ENCODE measurements around the gene FIGNL2.
A peak's percentile ranks its signal among the peaks of the same experiment; 100 is the strongest.

FIGNL2 gene

DNA sequence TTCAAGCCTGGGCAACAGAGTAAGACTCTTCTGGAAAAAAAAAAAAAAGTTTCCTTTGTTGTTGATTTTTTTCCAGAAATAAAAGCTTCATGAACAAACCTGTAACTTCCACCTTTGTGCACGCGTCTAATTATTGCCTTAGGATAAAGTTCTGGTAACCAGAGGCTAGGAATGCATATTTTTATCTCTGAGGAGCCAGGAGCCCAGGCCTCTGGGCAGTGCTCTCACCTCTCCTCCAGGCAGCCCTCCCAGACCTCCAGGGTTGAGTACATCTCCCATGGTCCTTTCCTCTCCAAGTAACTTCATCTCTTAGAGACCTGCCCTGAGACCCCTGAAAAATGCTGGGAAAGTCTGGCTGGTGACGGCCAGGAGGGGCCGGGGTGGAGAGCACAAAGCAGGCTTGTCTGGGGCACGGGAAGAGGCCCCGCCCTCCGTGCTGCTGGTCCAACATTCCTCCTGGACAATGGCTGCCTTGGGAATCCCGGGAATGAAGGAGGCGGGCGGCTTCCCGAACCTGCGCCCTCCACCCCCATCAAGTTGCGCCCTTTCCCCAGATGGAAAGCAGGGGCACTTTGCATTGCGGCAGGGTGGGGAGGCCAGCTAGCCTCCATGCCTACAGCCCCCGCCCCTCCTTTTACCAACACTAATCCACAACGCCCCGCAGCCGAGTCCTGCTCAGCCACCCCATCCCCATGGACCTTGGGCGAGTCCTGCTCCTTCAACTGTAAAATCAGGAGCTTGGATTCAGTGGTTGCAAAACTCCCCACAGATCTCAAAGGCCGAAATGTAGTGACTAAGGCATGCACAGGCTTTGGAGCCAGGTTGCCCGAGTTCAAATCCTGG is 7.3 kb upstream of the FIGNL2 start:
- peak; percentile 63 for DNase-seq (ENCODE audit: low spot score)

DNA sequence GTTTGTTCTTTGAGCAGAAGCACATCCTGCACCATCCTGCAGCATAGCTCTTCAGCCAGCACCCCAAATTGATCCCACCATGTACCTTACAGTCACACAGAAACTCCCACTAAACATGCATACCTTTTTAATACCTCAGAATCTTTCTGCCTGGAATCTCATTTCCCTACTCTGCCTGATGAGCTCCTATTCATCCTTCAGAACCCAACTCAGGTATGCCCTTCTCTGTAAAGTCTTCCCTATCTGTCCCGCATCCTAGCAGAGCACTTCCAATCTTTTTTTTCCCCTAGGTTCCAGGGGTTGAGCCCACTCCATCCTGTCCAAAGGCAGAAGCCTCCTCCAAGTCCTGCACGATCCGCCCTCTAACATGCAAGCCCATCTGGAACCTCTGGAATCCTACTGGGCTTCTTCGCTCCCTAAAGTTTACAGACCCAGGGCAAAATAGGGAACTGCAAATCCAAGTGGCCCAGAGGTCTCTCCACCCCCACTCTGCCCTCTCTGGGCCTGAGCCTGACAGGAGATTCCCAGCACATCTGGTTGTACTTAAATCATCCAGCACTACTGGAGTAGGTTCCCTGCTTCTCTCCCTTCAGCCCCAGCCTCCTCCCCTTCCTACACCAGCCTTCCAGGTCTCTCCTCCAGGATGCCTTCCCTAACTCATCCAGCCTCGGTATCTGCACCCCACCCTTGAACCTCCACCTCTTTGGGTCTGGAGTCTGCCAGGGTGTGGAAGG is 4.1 kb upstream of the FIGNL2 start:
- DNase-seq (ENCODE audit: low spot score): no peak

DNA sequence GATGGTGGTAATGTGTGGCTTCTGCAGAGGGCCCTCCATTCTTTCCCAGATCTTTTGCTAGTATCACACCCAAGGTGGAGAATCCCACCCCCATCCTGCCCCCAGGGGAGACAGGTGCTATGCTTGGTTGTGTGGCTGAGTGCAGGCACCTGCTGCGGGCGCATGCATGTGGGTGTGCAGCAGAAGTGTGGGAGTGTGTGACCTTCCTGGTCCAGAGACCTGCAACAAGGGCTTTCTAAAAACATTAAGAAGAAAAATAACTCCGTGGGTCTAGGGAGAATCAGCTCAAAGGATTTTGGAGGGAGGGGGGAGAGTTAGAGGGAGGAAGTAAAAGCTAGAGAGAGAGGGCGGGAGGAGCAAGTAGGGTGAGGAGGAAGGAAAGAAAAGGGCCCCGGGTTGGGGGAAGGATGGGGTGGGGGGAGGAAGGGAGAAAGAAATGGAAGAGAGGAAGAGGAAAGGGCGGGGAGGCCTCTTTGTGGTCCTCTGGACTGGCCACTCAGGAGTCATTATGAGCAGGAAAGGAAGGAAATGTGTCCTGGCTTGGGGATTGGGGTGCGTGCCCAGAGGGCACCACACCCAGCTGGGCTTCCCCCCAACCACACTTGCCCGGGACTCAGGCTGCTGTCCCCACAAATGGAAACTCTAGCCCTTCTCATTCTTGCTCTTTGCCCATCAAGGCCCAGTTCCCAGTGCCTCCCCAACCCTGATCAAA is 3.1 kb upstream of the FIGNL2 start:
- DNase-seq (ENCODE audit: low spot score): no peak

DNA sequence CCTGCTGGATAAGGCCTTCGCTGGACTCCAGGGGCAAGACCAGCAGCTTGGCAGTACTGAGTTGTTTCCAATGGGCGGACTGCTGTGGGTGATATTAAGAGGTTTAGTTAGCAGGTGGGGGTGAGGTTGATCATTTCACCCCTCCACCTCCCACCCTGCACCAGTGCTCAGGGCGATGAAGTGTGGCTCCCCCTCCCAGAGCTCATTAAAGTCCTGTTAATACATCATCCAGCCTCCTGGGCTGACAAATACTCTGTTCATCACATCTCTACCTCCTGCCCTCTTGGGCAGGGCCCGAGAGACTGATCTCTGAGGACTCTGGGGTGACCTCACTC is 2.4 kb upstream of the FIGNL2 start:
- DNase-seq (ENCODE audit: low spot score): no peak

DNA sequence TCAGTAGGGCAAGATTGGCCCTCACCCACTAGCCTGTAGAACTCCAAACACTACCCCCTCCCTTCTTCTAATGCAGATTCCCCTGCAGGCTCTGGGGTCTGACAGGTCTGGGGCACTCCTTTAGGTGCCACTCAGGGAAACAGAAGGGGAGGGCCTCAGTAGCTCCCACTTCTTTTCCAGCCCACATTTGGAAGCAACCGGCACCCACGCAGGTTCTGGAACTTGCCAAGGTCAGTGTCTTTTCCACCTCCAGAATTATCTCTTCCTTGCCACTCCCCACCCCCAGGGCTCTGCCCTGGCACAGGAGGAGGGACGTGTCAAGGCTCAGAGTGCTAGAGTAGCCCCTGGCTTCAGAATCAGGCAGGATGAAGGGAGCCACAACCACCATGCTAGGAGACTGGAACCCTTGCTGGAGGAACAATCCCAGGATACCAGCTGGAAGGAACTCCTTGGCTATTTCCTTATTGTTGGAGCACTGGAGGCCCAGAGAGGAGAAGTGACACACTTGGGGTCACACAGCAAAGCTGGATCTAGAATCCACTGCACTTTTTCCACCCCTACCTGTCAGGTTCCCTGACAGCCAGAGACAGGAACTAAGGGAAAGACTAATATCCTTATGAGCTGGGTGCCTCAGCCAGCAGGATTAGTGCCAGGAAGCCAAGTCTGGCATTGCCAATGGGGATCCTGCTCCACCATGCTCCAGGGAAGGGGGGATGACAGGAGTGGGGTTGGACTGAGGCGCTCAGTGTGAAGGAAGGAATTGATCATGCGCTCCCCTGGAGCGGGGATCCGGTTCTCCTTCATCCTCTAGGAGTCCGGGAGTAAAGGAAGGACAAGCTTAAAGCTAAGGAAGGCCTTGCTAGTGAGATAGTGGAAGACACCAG is 1.8 kb upstream of the FIGNL2 start:
- no peak for DNase-seq (ENCODE audit: low spot score)

DNA sequence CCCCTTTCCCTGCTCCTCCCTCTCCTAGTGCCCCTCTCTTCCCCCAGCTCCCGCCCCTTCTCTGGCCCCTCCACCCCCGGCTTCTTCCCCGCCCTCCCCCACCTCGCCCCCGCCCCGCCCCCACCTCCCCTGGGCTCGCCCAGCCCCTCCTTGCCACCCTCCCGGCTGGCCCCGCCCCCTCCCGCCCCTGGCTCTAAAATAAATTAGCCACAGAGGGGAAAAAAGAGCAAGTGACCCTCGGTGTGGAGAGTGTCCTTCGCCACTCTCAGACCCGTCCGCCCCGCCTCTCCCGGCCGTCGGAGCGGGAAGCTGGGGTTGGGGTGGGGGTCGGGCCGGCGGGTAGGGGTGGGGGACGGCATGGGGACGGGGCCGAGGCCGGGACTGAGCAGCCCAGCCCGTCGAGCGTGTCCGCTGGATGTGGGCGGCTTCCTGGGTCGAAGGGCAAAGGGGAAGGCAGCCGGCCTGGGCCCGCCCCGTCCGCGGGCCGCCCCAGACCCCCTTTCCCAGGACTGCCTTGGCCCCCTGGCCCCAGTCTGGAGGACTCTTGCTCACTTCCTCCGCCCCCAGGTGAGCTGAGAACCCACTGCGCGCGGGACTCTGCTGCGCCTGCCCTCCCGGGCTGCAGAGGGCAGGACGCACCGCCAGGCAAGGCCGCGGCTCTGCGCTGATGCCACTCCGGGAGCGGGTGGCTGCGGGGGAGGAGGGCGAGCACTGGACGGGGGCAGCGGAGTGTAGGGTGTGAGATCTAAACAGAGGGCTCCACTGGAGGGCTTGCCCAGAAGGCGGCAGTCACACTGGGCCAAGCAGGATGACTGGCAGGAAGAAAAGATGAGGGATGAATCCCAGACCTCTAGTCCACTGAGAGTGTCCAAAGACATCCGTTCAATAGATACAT is 570 bp upstream of the FIGNL2 start:
- DNase-seq (ENCODE audit: low spot score): peak; percentile 50

DNA sequence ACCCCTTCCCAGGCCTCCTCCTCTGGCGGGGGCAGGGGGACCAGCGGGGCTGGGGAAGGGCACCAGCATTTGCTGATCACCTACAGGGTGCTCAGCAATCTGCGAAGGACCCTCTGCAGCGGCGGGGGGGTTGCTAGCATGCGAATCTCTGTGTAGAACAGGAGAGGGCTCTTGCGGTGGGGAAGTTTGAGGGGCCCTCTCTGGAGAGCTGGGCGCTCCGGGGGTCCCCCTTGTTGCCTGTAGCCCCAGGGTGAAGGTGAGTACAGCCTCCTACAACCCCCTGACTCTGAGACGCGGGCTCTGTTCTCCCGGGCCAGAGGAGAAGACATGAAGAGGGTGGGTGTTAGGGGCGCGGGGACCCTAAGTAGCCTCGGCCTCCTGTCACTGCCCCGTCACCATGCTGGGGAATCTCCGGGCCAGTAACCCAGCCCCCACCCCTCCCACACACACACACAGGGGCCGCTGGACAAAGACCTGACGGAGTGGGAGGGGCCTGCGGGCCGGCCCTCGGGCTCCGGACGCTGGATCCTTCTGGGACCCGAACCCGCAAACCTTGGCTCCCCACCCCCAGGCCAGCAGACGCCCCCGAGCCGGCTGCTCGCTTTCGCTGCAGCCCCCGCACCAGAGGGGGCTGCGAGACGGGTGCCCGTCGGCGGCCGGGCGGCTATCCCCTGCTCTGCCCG is 734 bp downstream of the FIGNL2 start:
- DNase-seq (ENCODE audit: low spot score): peak; percentile 50

DNA sequence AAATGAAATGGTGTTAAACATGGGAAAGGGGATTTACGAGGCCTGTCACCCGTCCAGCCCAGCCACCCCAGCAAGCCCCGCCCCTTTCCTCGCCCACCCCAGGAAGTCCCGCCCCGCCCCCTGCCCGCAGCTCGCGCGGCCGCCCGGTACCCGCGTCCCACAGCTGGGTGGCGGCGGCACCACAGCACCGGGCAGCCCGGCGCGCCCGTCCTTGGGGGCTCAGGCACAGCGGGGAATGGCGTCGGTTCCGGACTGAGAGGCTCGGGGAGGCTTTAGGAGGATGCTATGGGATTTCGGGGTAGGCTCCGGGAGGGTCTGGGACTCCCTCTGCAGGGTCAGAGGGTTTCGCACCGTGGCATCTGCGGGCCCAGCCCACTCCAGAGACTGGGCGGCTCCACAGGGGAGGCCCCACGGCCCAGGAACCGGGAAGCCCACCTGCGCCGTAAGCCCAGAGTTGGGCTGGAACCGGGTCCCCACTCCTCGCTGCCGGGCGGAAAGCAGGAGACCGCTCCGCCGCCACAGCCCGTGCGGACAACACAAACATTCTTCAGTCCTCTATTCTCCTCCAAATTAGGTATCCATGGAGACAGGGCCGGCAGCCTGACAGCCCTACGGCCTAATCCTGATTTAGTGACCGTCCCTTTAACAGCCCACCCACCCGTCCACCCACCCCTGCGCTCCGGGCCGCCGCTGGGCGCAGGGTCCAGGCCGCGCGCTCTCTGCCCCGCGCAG is 1.4 kb downstream of the FIGNL2 start:
- peak; percentile 60 for DNase-seq (ENCODE audit: low spot score)

DNA sequence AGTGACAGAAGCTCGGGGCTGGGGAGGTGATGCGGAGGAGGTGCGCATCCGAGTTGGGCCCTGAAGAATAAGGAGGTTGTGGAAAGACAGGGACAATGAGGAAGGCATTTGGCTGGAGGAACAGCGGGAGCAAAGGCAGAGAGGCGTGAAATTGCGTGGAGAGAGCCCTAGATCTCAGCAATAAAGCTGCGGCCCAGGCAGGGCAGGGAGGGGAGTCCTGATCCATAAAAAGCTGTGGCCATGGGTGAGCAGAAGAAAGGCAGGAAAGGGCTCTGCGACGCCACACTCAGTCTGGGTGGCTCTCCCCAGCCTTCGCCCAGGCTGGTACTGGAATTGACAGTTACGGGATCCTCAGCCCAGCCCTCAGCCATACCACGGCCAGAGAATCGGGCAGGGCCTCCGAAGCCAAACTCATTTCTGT is 2.2 kb downstream of the FIGNL2 start:
- no peak for DNase-seq (ENCODE audit: low spot score)

DNA sequence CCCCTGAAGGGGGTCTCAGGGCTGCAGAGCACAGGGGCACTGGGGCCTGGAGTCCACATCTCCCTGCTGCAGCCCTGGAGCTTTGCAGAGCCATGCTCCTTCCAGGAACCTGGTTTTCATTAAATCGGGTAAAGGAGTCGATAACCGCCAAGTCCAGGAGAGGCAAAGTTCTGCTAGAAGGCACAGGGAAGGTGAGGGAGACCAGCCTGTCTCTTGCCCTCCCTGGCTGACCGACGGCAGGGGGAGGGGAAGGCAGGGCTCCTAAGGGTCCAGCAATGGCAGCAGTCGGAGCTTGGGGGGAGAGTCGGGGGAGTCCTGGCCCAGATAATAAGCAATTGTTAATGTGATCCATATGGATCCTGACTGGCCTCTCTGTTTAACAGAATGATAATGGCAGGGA is 3.0 kb downstream of the FIGNL2 start:
- DNase-seq (ENCODE audit: low spot score): no peak

DNA sequence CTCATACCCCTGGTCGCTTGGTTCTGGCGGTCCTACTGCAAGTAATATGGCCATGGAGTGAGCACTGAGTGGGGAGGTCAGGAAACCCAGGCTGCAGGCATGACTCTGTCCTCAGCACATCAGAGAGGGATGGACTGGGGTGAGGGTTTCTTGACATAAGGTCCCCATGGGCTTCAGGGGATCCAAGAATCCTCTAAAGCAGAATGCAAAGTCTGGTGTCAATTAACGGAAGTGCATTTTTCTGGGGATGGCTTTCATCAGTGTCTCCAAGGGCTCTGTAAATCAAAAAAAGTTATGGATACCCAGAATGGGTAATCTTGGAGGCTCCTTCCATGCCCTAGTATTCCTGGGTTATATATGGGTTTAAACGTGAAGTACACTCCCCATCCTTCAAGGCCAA is 3.7 kb downstream of the FIGNL2 start:
- DNase-seq (ENCODE audit: low spot score): no peak

DNA sequence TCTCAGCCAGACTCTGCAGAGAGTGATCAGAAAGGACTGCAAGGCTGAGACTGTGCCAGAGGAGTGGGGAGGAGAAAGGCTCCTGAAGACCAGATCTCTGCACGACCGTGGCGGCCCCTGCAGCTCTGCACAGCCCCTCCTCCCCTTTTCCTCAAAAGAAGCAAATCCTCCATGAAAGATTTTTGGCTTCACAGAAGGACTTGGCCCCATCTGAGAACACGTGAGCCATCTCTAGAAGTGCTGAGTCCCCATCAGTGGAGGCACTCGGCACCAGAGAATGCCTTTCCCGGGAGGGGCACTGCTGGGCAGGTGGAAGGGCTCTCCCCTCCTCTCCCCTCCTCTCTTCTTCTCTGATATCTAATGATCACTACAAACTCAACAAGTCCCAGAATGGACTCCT is 6.8 kb downstream of the FIGNL2 start:
- DNase-seq (ENCODE audit: low spot score): no peak

DNA sequence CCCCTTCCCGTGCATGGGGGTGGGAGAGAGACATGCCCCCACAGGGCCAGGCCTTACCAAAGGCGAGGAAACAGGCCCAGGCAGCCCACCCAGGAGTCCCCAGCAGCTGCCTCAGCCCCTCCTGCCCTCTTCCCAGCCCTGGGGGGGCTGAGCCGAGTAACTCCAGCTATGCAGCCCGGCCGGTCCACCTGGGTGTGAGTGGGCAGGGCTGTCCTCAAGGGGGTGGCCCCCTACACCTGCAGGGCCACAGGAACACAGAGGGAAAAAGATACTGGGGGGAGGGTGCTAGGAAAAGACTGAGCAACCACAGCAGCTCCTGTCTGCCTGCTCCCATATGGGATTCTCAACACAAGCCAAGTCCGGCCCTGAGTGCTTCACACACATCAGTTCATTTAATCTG is 7.6 kb downstream of the FIGNL2 start:
- DNase-seq (ENCODE audit: low spot score): no peak

DNA sequence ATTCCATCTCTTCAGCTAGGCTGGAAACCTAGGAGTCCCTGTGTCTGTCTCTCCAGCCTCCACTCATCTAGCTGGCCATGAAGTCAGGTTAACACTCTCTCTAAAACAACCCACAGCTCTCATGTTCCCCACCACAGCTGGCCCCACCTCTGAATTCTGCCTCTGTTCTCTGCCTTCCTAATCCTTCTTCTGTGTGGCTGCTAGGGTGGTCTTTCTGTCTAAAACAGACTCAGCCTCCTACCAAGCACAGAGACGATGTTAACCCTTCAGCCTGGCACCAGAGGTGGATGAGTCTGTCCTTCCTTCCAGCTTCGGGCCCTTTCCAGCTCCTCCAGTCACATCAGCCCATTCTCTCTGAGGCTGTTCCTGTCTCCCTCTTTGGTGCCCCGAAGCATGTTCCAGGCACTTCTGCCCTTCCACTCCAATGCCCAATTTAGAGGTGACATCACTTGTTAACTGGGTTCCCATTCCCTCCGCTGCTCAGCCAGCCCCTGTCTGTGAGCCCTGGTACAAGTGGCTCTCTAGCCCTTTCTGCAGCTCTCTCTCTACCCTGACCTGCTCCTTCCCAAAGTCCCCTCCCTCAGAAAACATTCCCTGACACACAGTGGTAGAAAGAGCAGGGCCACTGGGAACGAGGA is 9.1 kb downstream of the FIGNL2 start:
- DNase-seq (ENCODE audit: low spot score): no peak

DNA sequence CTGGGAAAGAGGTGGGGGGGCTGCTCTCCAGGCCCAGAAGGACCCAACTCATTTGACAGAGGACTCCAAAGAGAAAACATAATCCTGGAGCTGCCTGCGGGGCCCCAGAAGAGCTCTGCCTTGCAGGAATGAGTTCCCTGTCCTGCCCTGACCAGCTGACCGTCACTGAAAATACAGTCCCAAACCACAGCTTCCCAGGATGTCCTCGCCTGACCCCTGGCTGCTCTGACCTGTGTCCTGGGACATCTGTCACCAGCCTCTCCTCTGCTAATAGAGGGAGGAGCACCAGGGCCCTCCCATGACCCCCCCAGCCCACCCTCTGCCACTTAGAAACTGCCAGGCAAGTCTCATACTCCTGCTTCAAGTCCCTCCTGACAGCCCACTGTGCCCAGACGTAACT is 9.8 kb downstream of the FIGNL2 start:
- DNase-seq (ENCODE audit: low spot score): no peak

DNA sequence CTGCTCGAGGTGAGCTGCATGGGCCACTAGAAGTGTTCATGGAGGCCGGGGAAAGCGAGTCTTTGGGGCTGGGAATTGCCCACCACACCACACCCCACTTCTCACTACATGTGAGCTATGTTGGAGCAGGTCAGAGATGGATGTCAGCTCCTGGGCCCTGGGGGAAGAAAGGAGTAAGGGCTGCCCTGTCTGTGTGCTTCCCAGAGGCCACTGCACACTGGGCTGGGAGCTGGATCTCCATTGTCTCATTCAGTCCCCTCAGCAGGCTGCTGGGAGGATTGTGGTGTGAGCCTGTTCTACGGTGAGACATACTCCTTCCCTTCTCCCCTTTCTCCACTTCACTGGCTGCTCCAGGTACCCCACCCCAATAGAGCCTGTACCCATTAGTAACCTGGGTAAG is 10.5 kb downstream of the FIGNL2 start:
- no peak for DNase-seq (ENCODE audit: low spot score)

DNA sequence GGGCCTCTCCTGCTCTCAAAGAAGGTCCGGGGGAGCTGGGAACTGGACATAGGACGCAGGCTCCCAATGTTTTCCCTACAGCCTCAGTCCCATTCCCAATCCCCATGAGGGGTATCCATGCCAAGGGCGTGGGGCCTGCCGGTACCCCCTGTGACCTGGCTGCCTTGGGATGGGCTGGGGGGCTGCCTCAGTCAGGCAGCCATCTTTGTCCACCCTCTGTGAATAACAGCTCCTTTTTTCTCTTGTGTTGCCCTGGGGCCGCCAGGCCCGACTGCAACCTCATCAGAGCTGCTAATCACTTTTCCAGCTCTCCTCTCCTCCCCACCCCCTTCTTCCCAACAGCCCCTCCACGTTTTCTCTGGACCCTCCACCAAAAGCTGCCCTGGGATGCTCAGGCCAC is 11.2 kb downstream of the FIGNL2 start:
- DNase-seq (ENCODE audit: low spot score): no peak

DNA sequence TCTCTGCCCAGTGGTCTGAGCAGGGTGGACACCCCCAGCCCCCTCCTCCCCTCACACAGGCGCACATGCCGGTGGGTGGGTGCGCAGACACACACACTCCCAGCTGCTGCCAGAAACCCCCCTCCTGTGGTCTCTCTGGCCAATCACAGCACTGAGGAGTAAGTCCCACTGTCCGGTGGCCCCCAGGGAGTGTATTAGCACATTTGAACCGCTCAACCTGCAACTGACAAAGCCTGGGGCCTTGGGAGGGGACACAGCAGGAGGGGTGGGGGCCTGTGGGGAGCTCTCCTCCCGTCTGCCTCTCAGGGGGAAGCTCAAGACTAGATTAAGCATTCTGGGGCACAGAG is 11.7 kb downstream of the FIGNL2 start:
- DNase-seq (ENCODE audit: low spot score): no peak

Measured in cerebellar cortex (tissue), 1 donor.